ENCODE data around the gene ATP1A4. TPM values are rescaled to one million over a fixed set of nuclear protein-coding genes. Genes with fewer than 3 reads are reported as not detected.

The ATP1A4 gene
- total and polyA plus RNA-seq, 4 experiments from 2014 or later: not detected

DNA sequence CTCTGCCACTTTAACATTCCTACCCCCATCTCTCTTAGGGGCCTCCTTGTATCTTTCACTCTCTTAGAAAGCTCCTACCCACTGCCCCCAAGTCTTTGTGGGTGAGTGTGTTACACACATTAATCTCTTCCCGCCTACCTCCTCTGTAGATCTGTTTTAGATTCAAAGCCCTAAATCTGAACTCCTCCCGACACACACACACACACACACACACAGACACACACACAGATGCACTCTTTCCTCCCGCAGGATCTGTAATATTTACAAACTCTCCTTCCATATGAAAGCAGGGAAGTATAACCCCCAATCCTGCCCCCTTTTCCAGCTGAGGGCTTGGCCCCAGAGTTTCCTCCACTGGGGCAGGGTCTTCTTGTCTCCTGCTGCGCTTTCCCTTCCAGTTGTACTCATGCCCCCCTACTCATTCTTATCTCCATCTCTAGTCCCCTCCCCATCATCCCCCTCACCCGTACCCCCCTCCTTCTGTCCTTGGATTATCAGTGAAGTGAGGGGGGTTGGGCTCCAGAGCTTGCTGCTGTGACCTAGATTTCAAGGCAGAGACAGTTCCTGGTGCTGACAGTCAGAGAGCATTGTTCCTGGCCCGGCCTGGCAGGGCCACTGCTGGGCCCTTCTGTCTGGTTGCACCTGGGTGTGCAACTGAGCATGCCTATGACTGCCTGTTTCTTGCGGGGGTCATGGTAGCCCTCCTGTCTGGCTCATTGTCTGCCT lies 58.1 kb downstream of the ATP1A4 start:
- H3K36me3 Mint-ChIP-seq: peaks cover 12 to 49% of the 10 kb centered on the region in 2 donors
- intact Hi-C loops (cut with micrococcal nuclease): loop anchor here (5.0 kb wide), 1 partner anchor 78 kb away; the partner anchor contains the start of gene PEX19
- no peaks in the 10 kb centered on the region for H3K27me3 Mint-ChIP-seq
- no peaks in the 10 kb centered on the region for H3K9me3 ChIP-seq (ENCODE audit: control insufficient read depth in 1 of 2, low read length in 2 of 2)
- H3K27me3 ChIP-seq (ENCODE audit: insufficient read depth, low read length): no peaks in the 10 kb centered on the region
- no peak overlapping the region for H3K4me3 Mint-ChIP-seq
- DNase-seq: peak in 1 of 5 donors; percentile 6
- no peaks in the 10 kb centered on the region for H3K9me3 Mint-ChIP-seq
- H3K4me1 ChIP-seq (ENCODE audit: insufficient read depth, low read length): peaks cover 26% of the 10 kb centered on the region
- peak overlapping the region; percentile 45 to 89 (median 74) for H3K27ac Mint-ChIP-seq
- H3K27ac ChIP-seq (ENCODE audit: low read depth, low read length): no peak overlapping the region
- H3K4me3 ChIP-seq (ENCODE audit: low read length in 2 of 2): no peak overlapping the region
- peaks cover 25 to 43% (median 35%) of the 10 kb centered on the region in 4 donors for H3K4me1 Mint-ChIP-seq
- peaks cover 26% of the 10 kb centered on the region for H3K36me3 ChIP-seq (ENCODE audit: insufficient read depth, low read length)
- POLR2A ChIA-PET (ENCODE audit: partially characterized antibody): interaction anchor here (0.6 to 2.8 kb wide), 3 partner anchors 10 to 76 kb away, joined by 3 to 10 read pairs (median 4); no protein-coding TSS in a partner anchor
- CTCF ChIA-PET (ENCODE audit: partially characterized antibody): interaction anchor here (0.9 to 1.0 kb wide), 2 partner anchors 16 kb away, joined by 3 read pairs; no protein-coding TSS in a partner anchor

DNA sequence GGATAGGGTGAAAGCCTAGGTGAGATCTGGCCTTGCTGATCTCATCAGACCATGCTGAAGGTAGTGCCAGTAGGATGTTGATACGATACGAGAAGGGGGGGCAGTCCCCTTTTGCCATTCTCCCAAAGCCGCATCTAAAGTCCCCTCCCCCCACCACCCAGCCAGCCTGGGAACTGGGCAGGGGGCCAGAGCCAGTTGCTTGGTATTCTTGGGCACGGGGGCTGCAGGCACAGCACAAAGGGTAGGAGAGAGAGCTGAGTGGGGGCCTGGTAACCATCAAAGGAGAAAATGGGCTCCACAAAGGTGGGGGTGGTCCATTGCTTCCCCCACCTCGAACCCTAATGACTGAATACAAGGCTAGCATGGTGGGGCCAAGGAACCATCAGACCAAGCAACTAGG lies 59.2 kb downstream of the ATP1A4 start:
- ChIA-PET POLR2A (ENCODE audit: partially characterized antibody) (interaction anchor here (0.9 to 2.8 kb wide), 2 partner anchors 9 to 83 kb away, joined by 3 to 10 read pairs; no protein-coding TSS in a partner anchor), CTCF (ENCODE audit: partially characterized antibody) (interaction anchor here (1.0 to 1.8 kb wide), 3 partner anchors 17 to 80 kb away, joined by 3 to 7 read pairs (median 3); no protein-coding TSS in a partner anchor)
- Histone ChIP-seq H3K36me3 (ENCODE audit: insufficient read depth, low read length) (peaks cover 36% of the 10 kb centered on the region), H3K27ac (ENCODE audit: low read depth, low read length) (no peak overlapping the region), H3K9me3 (ENCODE audit: control insufficient read depth in 1 of 2, low read length in 2 of 2) (no peaks in the 10 kb centered on the region), H3K27me3 (ENCODE audit: insufficient read depth, low read length) (no peaks in the 10 kb centered on the region), H3K4me3 (ENCODE audit: low read length in 2 of 2) (no peak overlapping the region), H3K4me1 (ENCODE audit: insufficient read depth, low read length) (peaks cover 20% of the 10 kb centered on the region)
- Mint-ChIP-seq H3K27me3 (no peaks in the 10 kb centered on the region), H3K4me3 (no peak overlapping the region), H3K27ac (peak overlapping the region in 3 of 7 donors; percentile 48 to 74 (median 69)), H3K9me3 (no peaks in the 10 kb centered on the region), H3K36me3 (peaks cover 13 to 60% of the 10 kb centered on the region in 2 donors), H3K4me1 (peaks cover 22 to 38% (median 30%) of the 10 kb centered on the region in 4 donors)
- intact Hi-C loops (cut with micrococcal nuclease): no loop called here
- no peak for DNase-seq

DNA sequence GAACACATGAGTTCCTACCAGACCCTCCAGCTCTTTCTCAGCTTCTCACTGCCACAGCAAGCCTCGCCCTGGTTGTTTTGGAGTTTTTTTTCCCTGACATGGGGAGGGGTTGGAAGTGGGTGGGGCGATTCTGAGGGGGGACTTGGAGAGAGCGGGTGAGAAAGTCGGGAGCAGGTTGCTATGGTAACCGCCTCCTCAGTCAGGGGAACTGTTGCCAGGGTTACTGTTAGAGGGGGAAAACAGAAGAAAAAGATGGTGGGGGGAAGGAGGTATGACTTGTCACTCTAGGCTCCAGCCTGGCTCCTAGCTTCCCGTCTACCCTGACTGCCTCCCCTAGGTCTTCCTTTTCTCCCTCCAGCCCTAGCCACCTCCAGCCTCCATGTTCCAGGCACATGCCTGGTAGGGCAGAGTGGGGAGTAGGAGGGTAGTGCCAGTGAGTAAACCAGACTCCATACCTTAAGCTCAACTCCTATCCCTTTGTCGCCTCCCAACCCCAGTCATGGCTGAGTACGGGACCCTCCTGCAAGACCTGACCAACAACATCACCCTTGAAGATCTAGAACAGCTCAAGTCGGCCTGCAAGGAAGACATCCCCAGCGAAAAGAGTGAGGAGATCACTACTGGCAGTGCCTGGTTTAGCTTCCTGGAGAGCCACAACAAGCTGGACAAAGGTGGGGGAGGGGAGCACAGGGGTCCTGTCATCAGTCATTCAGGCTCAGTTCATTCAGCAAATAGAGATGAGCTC lies 59.8 kb downstream of the ATP1A4 start:
- peaks cover 14% of the 10 kb centered on the region for H3K4me1 ChIP-seq (ENCODE audit: insufficient read depth, low read length)
- H3K27ac ChIP-seq (ENCODE audit: low read depth, low read length): no peak overlapping the region
- Mint-ChIP-seq H3K36me3 (peaks cover 17 to 67% of the 10 kb centered on the region in 2 donors), H3K4me1 (peaks cover 20 to 33% (median 28%) of the 10 kb centered on the region in 4 donors), H3K9me3 (no peaks in the 10 kb centered on the region), H3K4me3 (no peak overlapping the region), H3K27ac (peak overlapping the region in 5 of 7 donors; percentile 11 to 57 (median 49)), H3K27me3 (no peaks in the 10 kb centered on the region)
- no peak overlapping the region for H3K4me3 ChIP-seq (ENCODE audit: low read length in 2 of 2)
- peaks cover 42% of the 10 kb centered on the region for H3K36me3 ChIP-seq (ENCODE audit: insufficient read depth, low read length)
- H3K9me3 ChIP-seq (ENCODE audit: control insufficient read depth in 1 of 2, low read length in 2 of 2): no peaks in the 10 kb centered on the region
- intact Hi-C loops (cut with micrococcal nuclease): no loop called here
- ChIA-PET CTCF (ENCODE audit: partially characterized antibody) (interaction anchor here (1.2 to 1.8 kb wide), 2 partner anchors 41 to 80 kb away, joined by 3 to 7 read pairs; no protein-coding TSS in a partner anchor), POLR2A (ENCODE audit: partially characterized antibody) (interaction anchor here (0.5 to 2.8 kb wide), 3 partner anchors 8 to 887 kb away, joined by 3 to 10 read pairs (median 3); no protein-coding TSS in a partner anchor)
- H3K27me3 ChIP-seq (ENCODE audit: insufficient read depth, low read length): no peaks in the 10 kb centered on the region
- DNase-seq: no peak

DNA sequence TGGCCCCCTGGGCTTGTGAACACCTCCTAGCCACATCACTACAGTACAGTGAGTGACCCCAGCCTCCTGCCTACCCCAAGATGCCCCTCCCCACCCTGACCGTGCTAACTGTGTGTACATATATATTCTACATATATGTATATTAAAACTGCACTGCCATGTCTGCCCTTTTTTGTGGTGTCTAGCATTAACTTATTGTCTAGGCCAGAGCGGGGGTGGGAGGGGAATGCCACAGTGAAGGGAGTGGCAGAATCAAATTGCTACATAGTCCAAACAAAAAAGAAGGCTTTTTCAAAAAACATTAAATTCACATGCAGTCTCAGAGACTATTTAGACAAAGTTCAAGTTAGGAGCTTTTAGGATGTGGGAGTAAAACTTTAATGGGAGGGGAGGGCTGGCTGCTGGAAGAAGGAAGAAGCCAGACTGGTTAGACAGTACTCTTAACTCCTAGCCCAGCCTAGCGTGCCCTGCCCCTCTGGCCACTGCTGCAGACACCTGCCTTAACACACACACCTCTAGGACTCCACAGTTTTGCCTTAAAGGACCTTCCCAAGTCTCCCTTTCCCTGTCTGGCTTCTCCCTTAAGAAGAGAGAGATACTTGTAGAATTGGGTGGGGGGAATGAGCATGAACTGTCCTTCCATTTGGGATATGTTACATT lies 63.2 kb downstream of the ATP1A4 start:
- ChIA-PET CTCF (ENCODE audit: partially characterized antibody) (no interaction called here), POLR2A (ENCODE audit: partially characterized antibody) (no interaction called here)
- Histone ChIP-seq H3K4me3 (ENCODE audit: low read length in 2 of 2) (no peak overlapping the region), H3K36me3 (ENCODE audit: insufficient read depth, low read length) (peaks cover 67% of the 10 kb centered on the region), H3K9me3 (ENCODE audit: control insufficient read depth in 1 of 2, low read length in 2 of 2) (no peaks in the 10 kb centered on the region), H3K27ac (ENCODE audit: low read depth, low read length) (no peak overlapping the region), H3K27me3 (ENCODE audit: insufficient read depth, low read length) (no peaks in the 10 kb centered on the region), H3K4me1 (ENCODE audit: insufficient read depth, low read length) (peaks cover 7% of the 10 kb centered on the region)
- peak overlapping the region in 6 of 7 donors; percentile 25 to 85 (median 48) for H3K27ac Mint-ChIP-seq
- DNase-seq: no peak
- peaks cover 30 to 88% of the 10 kb centered on the region in 2 donors for H3K36me3 Mint-ChIP-seq
- H3K4me3 Mint-ChIP-seq: no peak overlapping the region
- H3K9me3 Mint-ChIP-seq: no peaks in the 10 kb centered on the region
- intact Hi-C loops (cut with micrococcal nuclease): no loop called here
- peaks cover 3 to 11% (median 8%) of the 10 kb centered on the region in 4 donors for H3K4me1 Mint-ChIP-seq
- H3K27me3 Mint-ChIP-seq: no peaks in the 10 kb centered on the region

DNA sequence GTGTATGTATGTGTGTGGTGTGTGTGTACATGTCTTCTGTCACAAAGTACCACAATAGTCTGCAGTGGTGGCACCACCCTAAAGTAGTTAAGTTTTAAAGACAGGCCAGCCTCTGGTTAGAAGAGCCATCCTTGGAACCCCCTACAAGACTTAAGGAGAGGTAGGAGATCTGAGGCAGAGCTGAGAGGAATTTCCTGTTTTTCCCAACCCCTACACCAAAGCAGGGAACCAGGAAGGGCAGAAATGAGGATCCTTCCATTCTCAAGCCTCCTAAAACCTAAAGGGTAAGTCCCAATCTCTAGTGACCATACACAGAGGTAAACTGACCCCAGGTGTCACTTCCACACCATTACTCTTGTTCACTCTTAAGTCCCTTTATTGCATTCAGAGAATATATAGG lies 64.9 kb downstream of the ATP1A4 start:
- H3K9me3 Mint-ChIP-seq: no peaks in the 10 kb centered on the region
- no peaks in the 10 kb centered on the region for H3K27me3 Mint-ChIP-seq
- POLR2A ChIA-PET (ENCODE audit: partially characterized antibody): interaction anchor here (0.9 kb wide), 1 partner anchor 9 kb away, joined by 3 read pairs; no protein-coding TSS in a partner anchor
- no peaks in the 10 kb centered on the region for H3K9me3 ChIP-seq (ENCODE audit: control insufficient read depth in 1 of 2, low read length in 2 of 2)
- no peak overlapping the region for H3K4me3 Mint-ChIP-seq
- H3K36me3 ChIP-seq (ENCODE audit: insufficient read depth, low read length): peaks cover 79% of the 10 kb centered on the region
- intact Hi-C loops (cut with micrococcal nuclease): no loop called here
- H3K4me3 ChIP-seq (ENCODE audit: low read length in 2 of 2): no peak overlapping the region
- DNase-seq: no peak
- CTCF ChIA-PET (ENCODE audit: partially characterized antibody): no interaction called here
- H3K4me1 ChIP-seq (ENCODE audit: insufficient read depth, low read length): no peaks in the 10 kb centered on the region
- no peaks in the 10 kb centered on the region for H3K27me3 ChIP-seq (ENCODE audit: insufficient read depth, low read length)
- H3K4me1 Mint-ChIP-seq: no peaks in the 10 kb centered on the region
- peaks cover 45 to 93% of the 10 kb centered on the region in 2 donors for H3K36me3 Mint-ChIP-seq
- H3K27ac ChIP-seq (ENCODE audit: low read depth, low read length): no peak overlapping the region
- peak overlapping the region in 4 of 7 donors; percentile 39 to 87 (median 70) for H3K27ac Mint-ChIP-seq

DNA sequence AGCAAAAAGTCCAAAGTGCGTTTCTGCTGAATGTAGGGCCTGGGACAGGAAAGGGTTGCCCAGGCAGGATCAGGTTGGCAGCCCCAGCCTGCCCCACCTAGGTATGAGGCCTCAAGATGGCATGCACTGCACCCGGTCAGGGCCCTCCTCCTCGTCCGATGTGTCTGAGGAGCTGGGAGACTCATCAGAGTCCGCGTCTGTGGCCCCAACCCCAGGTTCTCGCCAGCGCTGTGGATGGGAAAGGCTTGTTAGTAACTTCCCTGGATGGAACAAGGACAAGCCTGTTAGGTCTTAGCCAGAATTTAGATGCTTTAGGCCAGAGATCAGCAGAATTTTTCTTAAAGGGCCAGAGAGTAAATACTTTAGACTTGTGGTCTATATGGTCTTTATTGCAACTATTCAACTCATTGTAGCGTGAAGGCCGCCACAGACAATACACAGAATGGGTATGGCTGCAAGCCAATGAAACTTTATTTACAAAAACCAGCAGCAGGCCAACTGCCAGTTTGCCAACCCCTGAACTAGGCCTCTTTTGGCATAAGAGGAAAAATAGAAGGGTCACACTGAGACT lies 66.2 kb downstream of the ATP1A4 start:
- Histone ChIP-seq H3K9me3 (ENCODE audit: control insufficient read depth in 1 of 2, low read length in 2 of 2) (no peaks in the 10 kb centered on the region), H3K4me3 (ENCODE audit: low read length in 2 of 2) (no peak overlapping the region), H3K27me3 (ENCODE audit: insufficient read depth, low read length) (no peaks in the 10 kb centered on the region), H3K4me1 (ENCODE audit: insufficient read depth, low read length) (no peaks in the 10 kb centered on the region), H3K27ac (ENCODE audit: low read depth, low read length) (no peak overlapping the region), H3K36me3 (ENCODE audit: insufficient read depth, low read length) (peaks cover 83% of the 10 kb centered on the region)
- CTCF ChIA-PET (ENCODE audit: partially characterized antibody): interaction anchor here (1.0 to 3.7 kb wide), 3 partner anchors 24 to 26 kb away, joined by 3 to 16 read pairs (median 4); no protein-coding TSS in a partner anchor
- H3K27me3 Mint-ChIP-seq: no peaks in the 10 kb centered on the region
- peaks cover 54 to 93% of the 10 kb centered on the region in 2 donors for H3K36me3 Mint-ChIP-seq
- POLR2A ChIA-PET (ENCODE audit: partially characterized antibody): no interaction called here
- no peaks in the 10 kb centered on the region for H3K9me3 Mint-ChIP-seq
- H3K27ac Mint-ChIP-seq: no peak overlapping the region
- no peak for DNase-seq
- no peaks in the 10 kb centered on the region for H3K4me1 Mint-ChIP-seq
- H3K4me3 Mint-ChIP-seq: no peak overlapping the region
- intact Hi-C loops (cut with micrococcal nuclease): no loop called here

All from CD4-positive, alpha-beta memory T cell (primary cell).